Activated CD4-positive, alpha-beta T cell treated with anti-CD3 and anti-CD28 coated beads for 24 hours (primary cell): ENCODE results near the gene HMX1.

Experiments
- DNase-seq, 2 donors: peaks; one replicate each; pipeline ENCODE4 v3.0.0-alpha.2; 2020; ENCODE audit warnings: low read depth in 2 of 2

The HMX1 gene

GRCh38 chr4:8819473-8820177 lies 52.0 kb downstream of the HMX1 start:
- no peak for DNase-seq

GRCh38 chr4:8819019-8819418 lies 52.6 kb downstream of the HMX1 start:
- DNase-seq: no peak

- no peak for DNase-seq
Observed at GRCh38 chr4:8818063-8818881, 53.4 kb downstream of the HMX1 start.

GRCh38 chr4:8817813-8818062 lies 53.9 kb downstream of the HMX1 start:
- DNase-seq: no peak

- no peak for DNase-seq
Observed at GRCh38 chr4:8817096-8817812, 54.4 kb downstream of the HMX1 start.
